ENCODE data around the gene ITGA2B.
"Not testable (repeated sequence)": the region's sequence is repeated elsewhere in the genome, so short reads cannot be mapped to it uniquely, and the experiment has no call there.

ITGA2B gene

DNA sequence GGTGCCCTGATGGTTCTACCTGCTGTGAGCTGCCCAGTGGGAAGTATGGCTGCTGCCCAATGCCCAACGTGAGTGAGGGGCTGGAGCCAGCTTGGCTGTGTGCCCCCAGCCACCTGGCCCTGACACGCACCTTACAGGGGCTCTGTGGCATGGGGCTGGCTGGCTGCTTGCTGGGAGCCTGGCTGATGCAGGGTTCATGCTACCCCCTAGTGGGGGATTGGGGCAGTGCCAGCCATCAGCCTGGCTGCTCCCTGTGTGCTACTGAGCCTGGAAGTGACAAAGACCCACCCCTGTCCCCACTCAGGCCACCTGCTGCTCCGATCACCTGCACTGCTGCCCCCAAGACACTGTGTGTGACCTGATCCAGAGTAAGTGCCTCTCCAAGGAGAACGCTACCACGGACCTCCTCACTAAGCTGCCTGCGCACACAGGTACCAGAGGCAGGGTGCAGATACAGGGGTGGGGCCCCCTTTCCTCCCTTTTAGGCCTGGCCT lies 38.7 kb downstream of the ITGA2B start:
- peaks cover 15% of the 10 kb centered on the region for H3K36me3 ChIP-seq
- no peaks in the 10 kb centered on the region for H3K4me1 ChIP-seq
- H3K27me3 ChIP-seq: no peaks in the 10 kb centered on the region
- peak; percentile 87 for DNase-seq
- no peaks in the 10 kb centered on the region for H3K9me3 ChIP-seq
- H3K4me3 ChIP-seq (ENCODE audit: low read depth, low read length): no peak overlapping the region
- TF ChIP-seq, protein P1, sequence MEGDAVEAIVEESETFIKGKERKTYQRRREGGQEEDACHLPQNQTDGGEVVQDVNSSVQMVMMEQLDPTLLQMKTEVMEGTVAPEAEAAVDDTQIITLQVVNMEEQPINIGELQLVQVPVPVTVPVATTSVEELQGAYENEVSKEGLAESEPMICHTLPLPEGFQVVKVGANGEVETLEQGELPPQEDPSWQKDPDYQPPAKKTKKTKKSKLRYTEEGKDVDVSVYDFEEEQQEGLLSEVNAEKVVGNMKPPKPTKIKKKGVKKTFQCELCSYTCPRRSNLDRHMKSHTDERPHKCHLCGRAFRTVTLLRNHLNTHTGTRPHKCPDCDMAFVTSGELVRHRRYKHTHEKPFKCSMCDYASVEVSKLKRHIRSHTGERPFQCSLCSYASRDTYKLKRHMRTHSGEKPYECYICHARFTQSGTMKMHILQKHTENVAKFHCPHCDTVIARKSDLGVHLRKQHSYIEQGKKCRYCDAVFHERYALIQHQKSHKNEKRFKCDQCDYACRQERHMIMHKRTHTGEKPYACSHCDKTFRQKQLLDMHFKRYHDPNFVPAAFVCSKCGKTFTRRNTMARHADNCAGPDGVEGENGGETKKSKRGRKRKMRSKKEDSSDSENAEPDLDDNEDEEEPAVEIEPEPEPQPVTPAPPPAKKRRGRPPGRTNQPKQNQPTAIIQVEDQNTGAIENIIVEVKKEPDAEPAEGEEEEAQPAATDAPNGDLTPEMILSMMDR (IDR thresholded peaks at IDR 0.05; ENCODE audit: low read depth, low read length): peak; percentile 92

DNA sequence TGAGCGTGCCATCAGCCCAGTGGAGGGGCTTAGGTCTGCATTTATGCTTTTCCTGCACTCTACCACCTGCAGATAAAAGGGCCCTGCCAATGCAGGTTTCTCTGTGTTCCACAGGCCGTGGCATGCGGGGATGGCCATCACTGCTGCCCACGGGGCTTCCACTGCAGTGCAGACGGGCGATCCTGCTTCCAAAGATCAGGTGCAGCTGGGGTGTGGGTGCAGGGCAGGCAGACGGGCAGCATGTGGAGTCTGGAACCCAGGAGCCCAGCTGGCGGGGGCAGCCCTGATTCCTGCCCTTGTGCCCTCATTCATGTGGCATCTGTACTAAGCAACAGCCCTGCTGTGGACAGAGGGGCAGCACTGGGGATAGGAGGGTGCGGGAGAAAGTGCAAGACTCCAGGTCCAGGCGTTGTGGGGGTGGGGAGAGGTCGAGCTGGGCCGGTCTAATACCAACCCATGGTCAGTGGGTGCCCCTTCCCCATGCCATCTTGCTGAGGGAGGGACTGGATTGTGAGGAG lies 39.8 kb downstream of the ITGA2B start:
- TF ChIP-seq, protein P1 (IDR thresholded peaks at IDR 0.05; ENCODE audit: low read depth, low read length): no peak
- Histone ChIP-seq H3K27me3 (no peaks in the 10 kb centered on the region), H3K4me3 (ENCODE audit: low read depth, low read length) (no peak overlapping the region), H3K9me3 (no peaks in the 10 kb centered on the region), H3K4me1 (no peaks in the 10 kb centered on the region), H3K36me3 (peaks cover 15% of the 10 kb centered on the region)
- no peak for DNase-seq

DNA sequence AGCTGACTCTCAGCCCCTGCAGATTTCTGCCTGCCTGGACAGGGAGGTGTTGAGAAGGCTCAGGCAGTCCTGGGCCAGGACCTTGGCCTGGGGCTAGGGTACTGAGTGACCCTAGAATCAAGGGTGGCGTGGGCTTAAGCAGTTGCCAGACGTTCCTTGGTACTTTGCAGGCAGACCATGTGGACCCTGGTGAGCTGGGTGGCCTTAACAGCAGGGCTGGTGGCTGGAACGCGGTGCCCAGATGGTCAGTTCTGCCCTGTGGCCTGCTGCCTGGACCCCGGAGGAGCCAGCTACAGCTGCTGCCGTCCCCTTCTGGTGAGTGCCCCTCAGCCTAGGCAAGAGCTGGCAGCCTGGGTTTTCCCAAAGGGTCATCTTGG lies 40.5 kb downstream of the ITGA2B start:
- H3K36me3 ChIP-seq: peaks cover 15% of the 10 kb centered on the region
- DNase-seq: no peak
- H3K9me3 ChIP-seq: no peaks in the 10 kb centered on the region
- no peaks in the 10 kb centered on the region for H3K4me1 ChIP-seq
- H3K4me3 ChIP-seq (ENCODE audit: low read depth, low read length): no peak overlapping the region
- TF ChIP-seq, protein P1 (IDR thresholded peaks at IDR 0.05; ENCODE audit: low read depth, low read length): no peak
- no peaks in the 10 kb centered on the region for H3K27me3 ChIP-seq

DNA sequence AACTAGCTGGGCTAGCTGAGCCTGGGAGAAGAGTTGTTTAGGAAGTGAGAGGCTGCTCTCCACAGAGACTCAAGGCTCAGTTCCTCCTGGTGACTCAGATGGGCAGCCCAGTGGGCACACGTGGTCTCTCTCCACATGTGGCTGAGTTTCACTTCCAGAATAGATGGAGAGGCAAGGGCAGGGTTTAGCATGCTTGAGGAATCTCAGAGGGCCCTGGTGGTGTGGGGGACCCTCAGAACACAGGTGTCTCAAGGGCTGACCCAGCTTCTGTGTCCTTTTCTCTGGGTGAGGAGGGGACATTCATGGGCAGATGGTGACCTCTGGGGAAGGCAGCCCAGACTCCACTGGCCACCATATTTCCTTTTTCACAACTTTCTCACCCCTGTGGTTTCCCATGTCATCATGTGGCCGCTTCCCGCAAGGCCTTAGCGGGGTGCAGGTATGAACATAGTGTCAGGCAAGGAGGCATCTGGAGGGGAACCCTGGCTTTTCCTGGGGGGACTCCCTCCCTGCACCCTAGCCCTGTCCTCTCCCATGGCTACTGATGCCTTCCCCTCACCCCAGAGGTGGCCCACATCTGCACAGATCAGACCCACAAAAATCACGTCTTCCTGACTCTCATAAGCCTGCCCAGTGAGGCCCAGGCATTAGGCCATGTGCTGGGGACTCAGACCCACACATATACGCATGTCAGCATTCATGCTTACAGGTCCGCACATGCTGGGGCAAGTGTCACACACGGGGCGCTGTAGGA lies 41.0 kb downstream of the ITGA2B start:
- H3K36me3 ChIP-seq: peaks cover 15% of the 10 kb centered on the region
- no peak overlapping the region for H3K4me3 ChIP-seq (ENCODE audit: low read depth, low read length)
- no peaks in the 10 kb centered on the region for H3K27me3 ChIP-seq
- DNase-seq: no peak
- TF ChIP-seq, protein P1 (IDR thresholded peaks at IDR 0.05; ENCODE audit: low read depth, low read length): no peak
- no peaks in the 10 kb centered on the region for H3K4me1 ChIP-seq
- H3K9me3 ChIP-seq: no peaks in the 10 kb centered on the region

DNA sequence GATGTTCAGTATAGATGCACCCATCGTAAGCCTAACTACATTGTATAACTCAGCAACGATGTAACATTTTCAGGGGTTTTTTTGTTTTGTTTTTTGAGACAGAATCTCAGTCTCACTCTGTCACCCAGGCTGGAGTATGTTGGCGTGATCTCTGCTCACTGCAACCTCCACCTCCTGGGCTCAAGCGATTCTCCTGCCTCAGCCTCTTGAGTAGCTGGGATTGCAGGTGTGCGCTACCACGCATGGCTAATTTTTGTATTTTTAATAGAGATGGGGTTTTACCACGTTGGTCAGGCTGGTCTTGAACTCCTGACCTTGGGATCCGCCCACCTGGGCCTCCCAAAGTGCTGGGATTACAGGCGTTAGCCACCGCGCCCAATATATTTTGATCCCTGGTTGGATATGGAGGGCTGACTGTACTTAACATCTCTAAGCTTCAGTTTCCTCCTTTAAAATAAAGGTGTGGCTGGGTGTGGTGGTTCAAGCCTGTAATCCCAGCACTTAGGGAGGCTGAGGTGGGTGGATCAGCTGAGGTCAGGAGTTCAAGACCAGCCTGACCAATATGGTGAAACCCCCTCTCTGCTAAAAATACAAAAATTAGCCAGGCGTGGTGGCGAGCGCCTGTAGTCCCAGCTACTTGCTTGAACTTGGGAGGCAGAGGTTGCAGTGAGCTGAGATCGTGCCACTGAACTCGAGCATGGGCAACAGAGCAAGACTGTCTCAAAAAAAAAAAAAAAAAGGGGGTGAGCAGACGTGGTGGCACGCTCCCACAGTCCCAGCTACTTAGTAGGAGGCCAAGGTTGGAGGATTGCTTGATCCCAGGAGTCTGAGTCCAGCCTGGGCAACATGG lies 42.0 kb downstream of the ITGA2B start:
- H3K4me1 ChIP-seq; H3K27me3 ChIP-seq; H3K9me3 ChIP-seq; DNase-seq; H3K4me3 ChIP-seq (ENCODE audit: low read depth, low read length): not testable (repeated sequence)
- H3K36me3 ChIP-seq: peaks cover 13% of the 10 kb centered on the region

DNA sequence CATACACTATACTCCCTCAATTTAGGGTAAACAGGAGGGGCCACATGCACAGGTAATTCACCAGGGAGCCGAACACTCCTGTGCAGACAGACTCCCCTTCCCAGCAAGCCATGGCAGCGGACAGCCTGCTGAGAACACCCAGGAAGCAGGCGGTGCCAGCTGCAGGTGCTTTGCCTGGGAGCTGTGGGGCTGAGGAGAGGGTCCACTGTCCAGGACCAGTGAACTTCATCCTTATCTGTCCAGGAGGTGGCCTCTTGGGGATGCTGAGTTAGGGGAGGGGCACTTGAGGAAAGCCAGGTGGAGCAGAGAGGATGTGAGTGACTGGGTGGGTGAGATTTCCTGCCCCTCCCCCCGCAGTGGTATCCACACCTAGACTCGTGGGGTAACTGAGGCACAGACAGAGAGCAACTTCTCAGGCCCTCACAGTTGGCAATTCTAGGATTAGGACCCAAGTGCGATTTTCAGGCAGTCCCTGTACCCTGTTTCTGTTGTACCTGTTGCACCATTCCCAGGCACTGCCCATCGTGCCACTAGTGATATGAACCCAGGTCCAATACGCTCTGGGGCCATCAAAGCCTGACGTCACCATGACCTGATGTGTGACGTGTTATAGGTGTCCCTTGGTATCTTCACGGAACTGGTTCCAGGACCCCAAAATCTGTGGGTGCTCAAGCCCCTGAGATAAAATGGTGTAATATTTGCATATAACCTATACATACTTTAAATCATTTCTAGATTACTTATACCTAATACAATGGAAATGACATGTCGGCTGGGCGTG lies 43.2 kb downstream of the ITGA2B start:
- TF ChIP-seq, protein P1 (IDR thresholded peaks at IDR 0.05; ENCODE audit: low read depth, low read length): no peak
- peaks cover 4% of the 10 kb centered on the region; the same call in 1 of the 2 replicates for H3K36me3 ChIP-seq
- H3K4me1 ChIP-seq: no peaks in the 10 kb centered on the region
- no peaks in the 10 kb centered on the region for H3K9me3 ChIP-seq
- H3K4me3 ChIP-seq (ENCODE audit: low read depth, low read length): peak overlapping the region; percentile 83
- DNase-seq: no peak
- H3K27me3 ChIP-seq: no peaks in the 10 kb centered on the region

Data from BE2C (cell line).